HG03520 (cell line): Measurements from ENCODE around the gene USP19.

Experiments used
- ATAC-seq: cut with Tn5 transposase; IDR thresholded peaks from one replicate; pipeline ENCODE4 v1.9.1; 2021; ENCODE audit warnings: mild to moderate bottlenecking, moderate library complexity; ENCODE audit not compliant: unreplicated experiment

USP19 gene

GRCh38 chr3:49133226-49133951 lies 12.8 kb upstream of the USP19 start:
- no peak for ATAC-seq

GRCh38 chr3:49132437-49133225 lies 12.0 kb upstream of the USP19 start, which contains the start of gene LAMB2:
TSS of gene LAMB2 (minus strand) at chr3:49133050. CDS start at chr3:49132867, 183 bp downstream.
- ATAC-seq = no peak

GRCh38 chr3:49132073-49132436 lies 11.4 kb upstream of the USP19 start:
- ATAC-seq = no peak

- ATAC-seq = no peak
Measured at GRCh38 chr3:49131576-49131975, 11.0 kb upstream of the USP19 start.

- no peak for ATAC-seq
Measured at GRCh38 chr3:49131040-49131439, 10.4 kb upstream of the USP19 start.

GRCh38 chr3:49124991-49125670 lies 4.5 kb upstream of the USP19 start:
- no peak for ATAC-seq

- ATAC-seq = no peak
Measured at GRCh38 chr3:49124203-49124602, 3.6 kb upstream of the USP19 start.

- no peak for ATAC-seq
Measured at GRCh38 chr3:49123687-49124086, 3.1 kb upstream of the USP19 start.

GRCh38 chr3:49122886-49123545 lies 2.4 kb upstream of the USP19 start:
- ATAC-seq = no peak

GRCh38 chr3:49122451-49122850 lies 1.8 kb upstream of the USP19 start:
- no peak for ATAC-seq

GRCh38 chr3:49122022-49122421 lies 1.4 kb upstream of the USP19 start:
- ATAC-seq = no peak

- ATAC-seq = no peak
Measured at GRCh38 chr3:49121132-49121736, 611 bp upstream of the USP19 start.

- ATAC-seq = no peak
Measured at GRCh38 chr3:49120096-49120437, 556 bp downstream of the USP19 start.

GRCh38 chr3:49119439-49119838 lies 1.2 kb downstream of the USP19 start:
- ATAC-seq = no peak

GRCh38 chr3:49119036-49119435 lies 1.6 kb downstream of the USP19 start:
- no peak for ATAC-seq

GRCh38 chr3:49112262-49112661 lies 8.4 kb downstream of the USP19 start:
- ATAC-seq = no peak

GRCh38 chr3:49111347-49111746 lies 9.3 kb downstream of the USP19 start:
- ATAC-seq = no peak

- ATAC-seq = no peak
Measured at GRCh38 chr3:49110780-49111179, 9.8 kb downstream of the USP19 start.

- no peak for ATAC-seq
Measured at GRCh38 chr3:49108346-49108745, 12.3 kb downstream of the USP19 start.

- peak; percentile 79 for ATAC-seq
Measured at GRCh38 chr3:49104427-49105291, 16.0 kb downstream of the USP19 start, which contains the start of gene QARS1. TSS of gene QARS1 (minus strand) at chr3:49104757. CDS start at chr3:49104733, 24 bp downstream.
